AG04450 (cell line): Measurements from ENCODE around the gene ARHGEF10L. TPM values are rescaled to one million over a fixed set of nuclear protein-coding genes. Genes with fewer than 3 reads are reported as not detected.

Experiments used
- CTCF ChIA-PET: fragments of 300-600, 350-600 bp; formaldehyde crosslinking; extraction: SDS; loops from one replicate; lab custom pipeline; 2022; ENCODE audit warnings: antibody characterized with exemption, inconsistent platforms; lab: Charles Lee
- POLR2A ChIA-PET: fragments of 350-600 bp; formaldehyde crosslinking; extraction: SDS; loops from one replicate; lab custom pipeline; 2021; ENCODE audit warnings: antibody characterized with exemption, inconsistent platforms; lab: Yijun Ruan, JAX
- DNase-seq: peaks from one replicate; pipeline ENCODE4 v3.0.0-alpha.2; 2011; ENCODE audit warnings: low read depth, low spot score
- H3K27ac ChIP-seq: one replicate; pipeline ENCODE4 v1.5.1; 2012; ENCODE audit warnings: low read depth, low read length, control low read depth
- H3K27me3 ChIP-seq: one replicate; pipeline ENCODE4 v1.6.0; 2012; ENCODE audit warnings: low read length; ENCODE audit not compliant: control insufficient read depth, insufficient read depth
- H3K4me3 ChIP-seq: 2 replicates; pipeline ENCODE4 v1.5.1; 2011; ENCODE audit warnings: mild to moderate bottlenecking, low read depth, low read length, control low read depth
- H3K9me3 ChIP-seq: 2 replicates; pipeline ENCODE4 v1.5.1; 2012; ENCODE audit warnings: low read length; ENCODE audit not compliant: control insufficient read depth, insufficient read depth
- polyA plus RNA-seq: library from polyadenylated mRNA; depleted of rRNA; stranded (reverse); fragments of >200 nt; gene quantifications from 2 replicates; pipeline ENCODE4 v1.2.3, GENCODE V29; 2011
- TF ChIP-seq, protein P1 (sequence below): IDR thresholded peaks from 2 replicates; pipeline ENCODE4 v1.5.1; 2011; ENCODE audit warnings: low read depth, low read length, control low read depth, inconsistent platforms

ARHGEF10L gene
- polyA plus RNA-seq, 1 experiment, result 5.7 TPM

DNA sequence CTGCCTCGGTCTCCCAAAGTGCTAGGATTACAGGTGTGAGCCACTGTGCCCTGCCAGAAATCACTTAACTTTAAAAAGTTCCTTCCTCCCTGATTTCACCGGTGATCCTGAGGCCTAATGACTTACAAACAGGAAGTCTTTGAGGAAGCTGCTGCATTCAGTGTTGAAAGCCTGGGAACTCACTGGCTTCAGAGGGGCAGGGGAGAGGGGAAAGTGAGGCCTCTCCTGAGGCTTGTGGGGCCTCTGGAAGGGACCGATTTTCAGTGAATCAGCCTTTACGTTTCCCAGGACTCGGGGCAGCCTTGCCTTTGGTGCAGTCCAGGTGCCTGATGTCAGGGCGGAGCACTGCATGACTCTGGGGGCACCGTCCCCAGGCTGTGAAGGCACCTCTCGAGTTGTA, 30.1 kb upstream of the ARHGEF10L start:
- no peak overlapping the region for H3K4me3 ChIP-seq
- no peak overlapping the region for H3K27ac ChIP-seq
- H3K9me3 ChIP-seq, result no peaks in the 10 kb centered on the region
- H3K27me3 ChIP-seq, result peaks cover 15% of the 10 kb centered on the region
- ChIA-PET POLR2A (no interaction called here), CTCF (interaction anchor here (1.3 to 4.6 kb wide), 2 partner anchors 15 to 97 kb away, joined by 4 to 22 read pairs; no protein-coding TSS in a partner anchor)
- no peak for DNase-seq
- TF ChIP-seq, protein P1, sequence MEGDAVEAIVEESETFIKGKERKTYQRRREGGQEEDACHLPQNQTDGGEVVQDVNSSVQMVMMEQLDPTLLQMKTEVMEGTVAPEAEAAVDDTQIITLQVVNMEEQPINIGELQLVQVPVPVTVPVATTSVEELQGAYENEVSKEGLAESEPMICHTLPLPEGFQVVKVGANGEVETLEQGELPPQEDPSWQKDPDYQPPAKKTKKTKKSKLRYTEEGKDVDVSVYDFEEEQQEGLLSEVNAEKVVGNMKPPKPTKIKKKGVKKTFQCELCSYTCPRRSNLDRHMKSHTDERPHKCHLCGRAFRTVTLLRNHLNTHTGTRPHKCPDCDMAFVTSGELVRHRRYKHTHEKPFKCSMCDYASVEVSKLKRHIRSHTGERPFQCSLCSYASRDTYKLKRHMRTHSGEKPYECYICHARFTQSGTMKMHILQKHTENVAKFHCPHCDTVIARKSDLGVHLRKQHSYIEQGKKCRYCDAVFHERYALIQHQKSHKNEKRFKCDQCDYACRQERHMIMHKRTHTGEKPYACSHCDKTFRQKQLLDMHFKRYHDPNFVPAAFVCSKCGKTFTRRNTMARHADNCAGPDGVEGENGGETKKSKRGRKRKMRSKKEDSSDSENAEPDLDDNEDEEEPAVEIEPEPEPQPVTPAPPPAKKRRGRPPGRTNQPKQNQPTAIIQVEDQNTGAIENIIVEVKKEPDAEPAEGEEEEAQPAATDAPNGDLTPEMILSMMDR, result no peak

DNA sequence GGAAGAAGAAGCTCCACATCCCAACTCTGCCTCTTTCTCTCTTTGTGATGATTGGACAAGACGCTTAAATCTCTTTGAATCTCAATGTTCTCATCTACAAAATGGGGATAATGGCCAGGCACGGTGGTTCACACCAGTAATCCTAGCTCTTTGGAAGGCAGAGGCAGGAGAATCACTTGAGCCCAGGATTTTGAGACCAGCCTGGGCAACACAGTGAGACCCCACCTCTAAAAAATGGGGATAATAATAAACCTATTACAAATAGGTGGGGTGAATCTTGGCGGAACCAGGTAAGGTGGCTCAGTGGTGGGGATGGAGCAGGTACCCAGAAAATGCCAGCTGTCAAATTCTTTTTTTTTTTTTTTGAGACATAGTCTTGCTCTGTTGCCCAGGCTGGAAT, 29.4 kb upstream of the ARHGEF10L start:
- no peak overlapping the region for H3K4me3 ChIP-seq
- peaks cover 15% of the 10 kb centered on the region for H3K27me3 ChIP-seq
- TF ChIP-seq, protein P1, result no peak
- ChIA-PET POLR2A (no interaction called here), CTCF (interaction anchor here (1.3 to 4.7 kb wide), 3 partner anchors 7 to 96 kb away, joined by 4 to 26 read pairs (median 22); no protein-coding TSS in a partner anchor)
- H3K27ac ChIP-seq, result no peak overlapping the region
- no peak for DNase-seq
- no peaks in the 10 kb centered on the region for H3K9me3 ChIP-seq

DNA sequence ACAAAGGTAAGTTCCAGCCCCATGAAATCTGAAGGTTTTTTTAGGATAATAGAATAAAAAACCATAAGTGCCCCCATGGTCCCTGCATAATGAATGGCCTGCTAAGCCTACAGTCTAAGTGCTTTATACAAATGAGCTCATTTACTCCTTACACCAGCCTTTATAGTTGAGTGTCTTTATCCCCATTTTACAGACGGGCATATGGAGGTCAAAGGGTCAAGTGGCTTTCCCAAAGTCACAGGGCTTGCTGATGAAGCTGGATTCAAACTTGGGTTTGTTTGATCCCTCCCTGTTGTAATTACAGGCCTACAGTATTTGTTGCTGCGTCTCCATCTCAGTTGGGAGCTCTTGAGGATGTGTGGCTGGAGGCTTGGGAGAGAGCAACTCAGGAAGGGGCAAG, 28.3 kb upstream of the ARHGEF10L start:
- H3K4me3 ChIP-seq, result no peak overlapping the region
- ChIA-PET CTCF (interaction anchor here (1.0 to 4.7 kb wide), 3 partner anchors 8 to 95 kb away, joined by 8 to 26 read pairs (median 22); no protein-coding TSS in a partner anchor), POLR2A (no interaction called here)
- H3K27ac ChIP-seq, result no peak overlapping the region
- no peak for DNase-seq
- H3K9me3 ChIP-seq, result no peaks in the 10 kb centered on the region
- H3K27me3 ChIP-seq, result peaks cover 21% of the 10 kb centered on the region
- TF ChIP-seq, protein P1, result no peak

DNA sequence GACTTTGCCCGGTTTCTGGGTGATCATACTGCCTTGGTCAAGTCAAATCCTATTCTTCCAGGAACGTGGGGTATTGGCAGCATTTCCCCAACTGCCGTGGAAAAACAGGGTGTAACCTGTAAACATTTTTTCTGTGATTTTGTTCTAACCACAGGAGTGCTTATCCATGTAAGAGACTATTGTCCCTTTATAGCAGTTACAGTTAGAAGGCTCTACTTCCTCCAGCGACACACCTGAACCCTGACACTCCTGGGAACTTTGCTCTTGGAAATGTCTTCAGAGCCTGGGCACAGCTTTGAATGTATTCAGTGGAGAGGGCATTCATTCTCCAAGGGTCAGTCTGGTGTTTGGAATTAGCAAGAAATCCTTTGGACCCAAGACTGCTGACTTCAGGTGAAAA, 26.4 kb upstream of the ARHGEF10L start:
- CTCF ChIA-PET, result interaction anchor here (4.6 to 4.7 kb wide), 2 partner anchors 10 to 93 kb away, joined by 22 to 26 read pairs; no protein-coding TSS in a partner anchor

DNA sequence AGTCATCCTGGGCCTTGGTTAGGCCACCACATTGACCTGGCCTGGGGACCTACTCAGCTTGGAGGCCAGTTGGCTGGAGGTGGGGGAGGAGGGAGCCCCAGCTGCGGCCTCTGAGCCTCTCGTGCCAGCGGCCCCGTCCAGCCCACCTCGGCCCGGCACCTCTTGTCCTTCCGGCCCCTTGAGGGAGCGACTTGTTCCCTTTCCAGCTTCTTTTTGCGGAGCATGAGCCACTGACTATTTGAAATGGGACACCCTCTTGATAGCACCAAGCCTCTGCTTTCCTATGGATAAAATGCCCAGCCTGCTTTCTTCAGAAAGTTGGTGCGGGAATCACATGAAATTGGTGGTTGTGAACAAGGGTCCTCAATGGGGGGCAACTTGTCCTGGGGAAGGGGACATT, 24.7 kb upstream of the ARHGEF10L start:
- DNase-seq, result no peak
- no peak overlapping the region for H3K4me3 ChIP-seq
- ChIA-PET POLR2A (no interaction called here), CTCF (interaction anchor here (4.7 kb wide), 1 partner anchor 12 kb away, joined by 26 read pairs; no protein-coding TSS in a partner anchor)
- TF ChIP-seq, protein P1, result no peak
- H3K27ac ChIP-seq, result no peak overlapping the region
- H3K9me3 ChIP-seq, result no peaks in the 10 kb centered on the region
- H3K27me3 ChIP-seq, result peaks cover 37% of the 10 kb centered on the region

More for the DNA sequence above, 26.4 kb upstream of the ARHGEF10L start:
- Histone ChIP-seq H3K27ac (no peak overlapping the region), H3K9me3 (no peaks in the 10 kb centered on the region), H3K27me3 (peaks cover 34% of the 10 kb centered on the region), H3K4me3 (no peak overlapping the region)
- DNase-seq, result no peak
- POLR2A ChIA-PET, result interaction anchor here (0.7 kb wide), 1 partner anchor 24 kb away, joined by 3 read pairs; no protein-coding TSS in a partner anchor
- TF ChIP-seq, protein P1, result no peak
